ENCODE measurements around the gene EFNB2.

EFNB2 gene

DNA sequence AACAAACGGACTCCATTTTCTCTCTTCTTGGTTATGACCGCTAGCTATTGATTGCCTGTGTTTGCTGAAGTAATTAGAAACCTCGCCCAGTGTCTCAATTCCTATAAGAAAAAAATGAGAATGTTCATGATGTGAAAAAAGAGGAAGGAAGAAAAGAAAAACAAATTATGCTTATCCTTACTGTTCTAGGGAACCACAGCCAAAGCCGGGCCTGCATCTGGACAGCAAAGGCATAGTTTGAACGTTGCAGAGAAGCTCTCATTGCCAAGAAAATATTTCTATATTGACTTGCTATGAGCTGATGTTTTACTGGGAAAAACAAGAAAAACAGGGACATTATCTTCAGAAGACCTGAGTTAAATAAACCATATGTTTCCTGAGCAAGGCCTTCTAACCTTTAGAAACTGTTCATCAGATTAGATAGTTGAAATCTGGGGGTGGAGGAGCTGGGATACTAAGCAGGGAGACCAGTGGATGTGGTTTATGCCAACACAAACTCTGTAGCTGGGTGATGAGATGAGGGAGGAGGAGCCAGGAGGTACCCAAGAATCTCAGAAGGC is 55.0 kb downstream of the EFNB2 start:
- no peak for DNase-seq

DNA sequence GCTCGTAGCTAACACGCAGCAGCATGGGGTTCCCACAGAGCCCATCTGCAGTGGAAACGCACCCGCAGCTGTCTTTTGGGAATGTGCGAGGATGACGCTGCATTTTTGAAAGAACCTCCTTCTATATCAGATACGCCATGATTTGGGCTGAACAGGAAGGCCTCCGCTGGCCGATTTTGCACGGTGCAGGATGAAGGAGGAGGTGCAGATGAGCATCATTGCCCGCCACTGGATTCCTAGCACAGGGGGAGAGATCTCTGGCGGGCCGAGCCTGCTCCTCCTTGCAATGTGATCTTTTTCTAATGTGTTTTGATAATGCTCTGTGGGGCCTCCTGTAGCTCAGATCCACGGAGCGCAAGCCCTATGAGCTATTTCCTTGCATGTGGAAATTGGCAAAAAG is 55.5 kb downstream of the EFNB2 start:
- no peak for DNase-seq

DNA sequence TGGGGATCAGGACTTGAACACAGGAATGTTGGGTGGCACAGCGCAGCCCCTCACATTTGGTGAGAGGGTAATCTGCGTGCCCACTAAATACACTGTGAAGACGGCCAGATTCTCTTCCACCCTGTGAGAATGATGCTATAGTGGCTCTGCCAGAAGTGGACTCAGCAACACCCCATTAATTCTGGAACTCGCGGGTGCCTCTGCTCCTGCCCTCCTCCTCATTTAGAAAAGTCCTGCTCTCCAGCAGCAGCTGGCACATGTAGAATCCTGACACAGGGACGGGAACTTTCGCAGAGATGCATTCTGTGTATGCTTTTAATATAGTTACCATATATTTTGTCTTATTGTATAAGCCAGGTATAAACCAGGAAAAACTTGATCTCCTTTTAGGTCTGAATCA is 57.3 kb downstream of the EFNB2 start:
- no peak for DNase-seq

DNA sequence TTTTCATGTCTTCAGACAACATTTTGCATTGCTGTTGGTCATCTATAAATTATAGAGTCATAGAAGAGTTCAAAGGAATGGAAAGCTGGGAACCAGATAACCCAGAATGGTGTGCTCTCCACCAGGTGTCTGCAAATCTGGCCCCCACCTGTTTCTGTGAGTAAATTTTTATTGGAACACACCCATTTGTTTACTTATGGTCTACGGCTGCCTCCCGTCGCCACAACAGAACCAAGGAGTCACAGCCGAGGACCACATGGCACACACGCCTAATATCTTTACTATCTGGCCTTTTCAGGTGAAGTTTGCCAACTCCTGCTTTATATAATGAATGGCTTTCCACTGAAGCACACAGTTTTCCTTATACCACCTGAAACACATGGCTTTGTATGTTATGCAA is 58.2 kb downstream of the EFNB2 start:
- no peak for DNase-seq

DNA sequence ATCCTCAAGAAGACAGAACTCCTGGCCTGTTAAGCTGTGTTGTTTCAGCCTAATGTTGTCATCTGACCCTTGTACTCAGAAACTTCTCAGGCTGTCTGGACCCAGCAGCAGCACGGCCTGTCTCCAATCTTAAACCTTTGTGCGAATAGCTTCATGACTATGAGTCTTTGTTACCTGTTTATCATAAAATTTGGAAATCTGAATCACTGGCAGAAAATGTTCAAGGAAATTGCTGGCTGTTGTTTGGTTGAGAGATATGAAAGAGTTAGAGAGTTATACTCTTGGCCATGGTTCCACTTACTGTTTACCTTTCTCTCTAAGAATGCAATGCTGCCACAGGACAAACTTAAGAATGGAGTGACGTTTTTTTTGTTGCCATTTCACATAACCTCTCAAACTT is 59.6 kb downstream of the EFNB2 start:
- no peak for DNase-seq

DNA sequence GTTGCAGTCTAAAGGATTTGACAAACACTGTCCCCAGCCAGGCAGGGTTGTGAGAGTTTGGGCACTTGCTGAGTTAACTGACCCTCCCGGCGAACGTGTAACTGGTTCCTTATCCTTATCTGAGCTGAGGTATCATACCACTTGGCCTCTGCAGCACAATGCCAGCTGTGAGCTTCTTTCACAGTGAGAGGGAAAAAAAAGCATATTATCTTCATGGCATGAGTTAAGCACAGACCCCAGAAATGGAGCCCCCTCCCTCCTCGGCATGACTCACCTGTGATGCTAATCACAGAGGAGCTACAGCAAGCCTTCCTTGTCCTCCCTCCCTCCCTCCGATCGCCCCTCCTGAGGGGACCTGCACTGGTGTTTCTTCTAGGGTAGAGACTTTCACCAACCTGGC is 60.5 kb downstream of the EFNB2 start:
- no peak for DNase-seq

DNA sequence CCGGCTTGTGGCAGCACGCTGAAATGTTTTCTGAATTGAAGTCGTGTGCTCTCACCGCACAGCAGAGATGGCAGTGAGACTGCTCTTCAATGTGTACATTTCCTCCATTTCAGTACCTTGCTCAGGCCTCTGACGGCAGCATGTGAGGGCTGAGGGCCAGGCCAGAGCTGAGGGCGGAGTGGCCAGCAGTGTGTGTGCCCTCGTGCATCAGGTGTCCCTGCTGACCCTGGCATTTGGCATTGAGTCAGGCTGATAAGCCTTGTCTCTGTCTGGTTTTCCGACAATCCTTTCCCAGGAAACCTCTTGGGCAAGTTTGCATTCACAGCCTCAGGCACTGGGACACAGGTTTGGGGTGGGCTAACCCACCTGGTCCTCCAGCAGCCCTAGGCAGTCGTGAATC is 62.3 kb downstream of the EFNB2 start:
- DNase-seq = no peak

DNA sequence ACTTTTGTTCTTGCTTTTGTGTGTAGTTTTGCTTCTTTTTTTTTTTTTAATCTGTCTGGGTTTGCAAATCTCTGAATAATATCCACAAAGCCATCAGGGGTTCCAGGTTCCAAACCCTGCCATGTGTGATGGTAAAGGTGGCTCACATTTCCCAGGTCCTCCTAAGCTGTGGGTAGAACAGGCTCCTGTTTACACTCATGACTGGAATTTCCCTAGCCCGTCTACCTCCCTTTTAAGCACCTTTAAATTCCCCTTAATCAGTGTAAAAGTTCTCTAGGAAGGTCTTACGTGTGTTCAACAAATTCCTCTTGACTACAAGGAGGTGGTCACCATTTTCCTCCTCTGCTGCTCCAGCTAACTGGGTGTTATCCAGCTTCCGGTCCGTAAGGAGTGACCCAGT is 62.8 kb downstream of the EFNB2 start:
- no peak for DNase-seq

DNA sequence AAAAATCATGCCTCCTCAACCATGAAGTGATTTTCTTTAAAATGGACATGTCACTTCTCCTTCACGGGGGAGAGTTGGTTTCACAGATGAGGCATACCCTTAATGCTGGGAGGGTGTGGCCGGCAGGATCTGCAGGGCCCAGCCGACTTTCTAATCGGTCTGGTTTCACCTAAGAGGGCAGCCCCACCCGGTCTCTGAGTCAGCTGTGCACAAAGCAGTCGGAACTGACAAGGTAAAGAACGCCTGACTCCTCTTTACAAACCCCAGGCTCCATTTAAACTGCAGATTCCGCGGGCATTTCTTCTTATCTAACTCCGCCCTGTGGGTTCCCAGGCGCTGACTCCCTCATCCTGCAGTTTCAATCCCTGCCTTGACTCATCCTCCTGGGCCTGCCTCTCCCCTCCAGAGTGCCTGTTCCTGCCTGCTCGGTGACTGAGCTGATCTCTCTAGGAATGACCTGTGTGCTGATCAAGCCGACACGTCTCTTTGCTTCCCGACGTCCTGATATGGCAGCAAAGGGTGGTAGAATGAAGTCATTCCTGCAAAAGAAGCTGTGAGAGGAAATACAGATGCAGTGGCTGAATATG is 63.4 kb downstream of the EFNB2 start:
- no peak for DNase-seq

DNA sequence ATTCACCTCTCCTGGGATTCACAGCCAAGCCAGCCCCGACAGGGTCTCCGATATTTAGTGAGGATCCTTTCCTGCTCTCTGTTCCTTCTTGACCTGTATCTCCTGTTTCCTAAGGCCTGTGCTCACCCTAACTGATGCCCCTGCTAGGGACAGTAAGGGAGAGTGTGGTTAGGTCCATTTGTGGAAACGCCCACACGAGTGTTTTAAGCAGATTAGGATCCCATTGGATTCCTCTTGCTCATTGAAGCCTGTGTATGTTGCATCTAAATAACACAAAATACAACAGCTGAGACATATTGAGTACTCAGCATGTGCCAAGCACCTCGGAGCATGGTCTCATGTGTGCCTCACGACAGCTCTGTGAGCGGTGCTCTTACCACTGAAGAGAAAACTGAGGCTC is 64.9 kb downstream of the EFNB2 start:
- no peak for DNase-seq

DNA sequence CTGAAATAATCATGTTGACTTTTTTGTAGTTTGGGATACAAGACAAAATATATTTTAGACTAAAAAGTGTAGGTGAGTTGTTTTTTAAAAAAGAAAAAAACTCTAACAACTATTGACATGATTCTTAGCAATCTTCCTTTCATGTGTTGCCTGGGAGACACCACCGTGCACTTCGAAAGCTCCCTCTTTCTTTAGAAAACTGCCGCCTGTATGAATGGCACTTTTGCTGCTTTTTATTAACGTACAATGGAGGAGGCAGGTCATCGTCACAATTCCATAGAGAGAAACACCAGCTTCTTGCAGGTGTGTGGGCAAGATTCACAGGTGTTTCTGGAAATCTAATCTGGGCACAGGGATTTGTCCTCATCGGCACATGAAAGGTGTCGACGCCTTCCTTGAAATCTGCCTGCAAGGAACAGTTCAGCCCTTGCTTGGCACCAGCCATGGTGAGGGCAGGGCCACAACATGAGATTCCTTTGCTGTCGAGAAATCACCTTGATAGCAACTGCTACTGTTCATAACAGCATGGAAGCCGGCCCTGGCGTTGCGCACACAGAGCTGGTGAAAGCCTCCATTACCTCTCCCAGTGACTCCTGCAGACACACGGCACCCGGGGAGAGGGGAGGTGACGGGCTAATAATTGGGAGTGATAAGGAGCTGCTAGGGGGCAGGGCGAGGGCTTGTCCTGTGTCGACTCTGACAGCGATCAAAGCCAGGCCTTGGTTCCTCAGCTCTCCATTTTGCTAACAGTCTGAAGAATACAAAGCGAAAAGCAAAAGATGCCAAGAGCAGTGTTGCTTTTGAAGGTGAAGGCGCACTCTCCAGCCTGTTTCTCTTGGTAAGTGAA is 66.5 kb downstream of the EFNB2 start:
- DNase-seq = no peak

DNA sequence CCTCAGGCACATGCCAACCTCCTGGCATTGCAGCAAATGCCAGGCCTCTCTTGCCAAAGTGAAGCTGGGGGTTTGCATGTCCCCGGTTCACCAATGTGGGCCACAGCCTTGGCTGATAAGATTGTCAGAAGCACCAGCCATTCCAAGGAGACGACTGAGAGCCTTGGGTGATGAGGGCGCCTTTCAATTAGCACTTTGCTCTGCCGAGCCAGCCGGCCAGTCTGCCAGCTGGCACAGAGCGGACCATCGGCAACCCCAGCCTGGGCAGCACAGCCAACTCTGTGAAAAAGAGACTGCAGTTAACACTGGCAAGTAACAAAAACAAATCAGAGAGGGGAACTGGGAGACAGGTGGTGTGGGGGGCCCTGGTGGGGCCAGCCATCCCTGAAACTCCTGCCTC is 67.3 kb downstream of the EFNB2 start:
- DNase-seq = no peak

DNA sequence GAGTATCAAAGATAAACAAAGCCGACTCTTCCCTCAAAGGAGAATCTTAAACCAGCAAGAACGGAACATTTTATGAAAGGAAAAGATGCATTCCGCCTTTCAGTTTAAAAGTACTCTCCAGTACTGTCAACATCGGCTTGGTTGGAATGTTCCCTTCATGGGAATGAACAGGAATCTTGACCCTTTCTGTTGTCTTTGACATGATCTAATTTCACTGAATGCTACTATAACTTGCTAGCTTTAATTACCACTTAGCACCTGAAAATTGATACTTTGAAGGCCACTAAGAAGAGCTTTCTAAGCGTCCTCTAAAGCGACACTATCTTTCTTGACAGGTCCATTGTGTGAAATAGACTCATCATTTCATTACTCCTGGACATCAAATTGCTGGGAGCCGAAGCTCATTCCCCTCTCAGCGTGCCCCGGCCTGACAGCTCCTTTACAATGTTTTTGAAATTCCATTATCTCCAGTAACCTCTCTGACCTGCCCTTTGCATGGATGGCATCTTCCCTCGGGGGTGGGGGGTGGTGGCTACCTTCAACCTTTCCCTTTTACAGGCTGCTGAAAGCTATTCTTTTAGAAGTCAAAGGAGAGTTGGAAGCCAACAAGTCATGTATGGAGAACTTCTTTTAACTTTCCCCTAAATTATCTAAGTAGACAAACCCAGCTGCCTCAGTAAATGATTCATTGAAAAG is 67.9 kb downstream of the EFNB2 start:
- DNase-seq = no peak

DNA sequence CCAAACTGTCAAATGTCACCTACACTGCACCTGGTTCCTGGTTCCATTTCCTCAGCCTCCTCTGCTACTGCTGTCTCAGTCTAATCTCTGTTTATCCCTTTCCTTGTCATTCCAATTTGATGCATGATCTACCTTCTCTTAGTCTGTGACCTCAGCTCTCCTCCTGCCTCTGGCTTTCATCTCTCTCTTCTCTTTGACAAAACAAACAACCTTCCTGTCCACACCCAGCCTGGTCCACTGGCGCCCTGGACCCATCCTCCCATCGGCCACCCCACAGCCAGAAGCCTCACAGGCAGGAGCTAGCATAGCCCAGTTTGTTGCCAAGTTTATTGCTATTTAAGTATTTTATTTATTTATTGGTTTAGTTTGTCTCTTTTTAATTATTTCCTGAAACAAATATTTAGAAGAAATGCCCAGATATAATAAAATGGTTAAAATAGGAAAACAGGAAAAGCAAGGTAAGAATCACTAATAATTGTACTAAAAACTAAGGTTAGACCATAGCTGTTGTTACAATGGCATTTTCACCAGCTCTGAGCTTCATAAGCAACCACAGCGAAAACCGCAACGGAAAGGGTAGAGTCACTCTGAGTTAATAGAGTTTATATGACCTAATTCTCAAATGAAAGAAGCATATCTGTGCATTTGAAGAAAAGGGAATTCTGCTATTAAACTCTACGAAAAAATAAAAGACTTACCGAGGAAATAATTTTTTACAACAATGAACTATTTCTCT is 68.6 kb downstream of the EFNB2 start:
- no peak for DNase-seq

DNA sequence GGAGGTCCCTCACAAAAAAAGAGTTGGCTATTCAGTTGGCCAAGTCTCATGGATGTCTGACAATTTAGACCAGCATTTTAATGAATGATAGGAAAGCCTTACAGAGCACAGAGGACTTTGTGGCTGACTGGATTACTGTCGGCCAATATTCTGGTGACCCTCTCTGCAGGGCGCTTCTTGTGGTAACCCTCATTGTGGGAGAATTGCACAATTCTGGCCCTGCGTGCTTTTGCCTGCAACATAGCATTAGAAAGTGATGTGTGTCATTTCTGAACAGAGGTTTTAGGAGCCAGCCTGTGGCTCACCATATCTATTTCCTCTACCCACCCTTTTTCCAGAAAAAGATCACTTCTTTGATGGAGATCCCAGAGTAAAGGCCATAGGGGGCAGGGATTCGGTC is 71.4 kb downstream of the EFNB2 start:
- no peak for DNase-seq

DNA sequence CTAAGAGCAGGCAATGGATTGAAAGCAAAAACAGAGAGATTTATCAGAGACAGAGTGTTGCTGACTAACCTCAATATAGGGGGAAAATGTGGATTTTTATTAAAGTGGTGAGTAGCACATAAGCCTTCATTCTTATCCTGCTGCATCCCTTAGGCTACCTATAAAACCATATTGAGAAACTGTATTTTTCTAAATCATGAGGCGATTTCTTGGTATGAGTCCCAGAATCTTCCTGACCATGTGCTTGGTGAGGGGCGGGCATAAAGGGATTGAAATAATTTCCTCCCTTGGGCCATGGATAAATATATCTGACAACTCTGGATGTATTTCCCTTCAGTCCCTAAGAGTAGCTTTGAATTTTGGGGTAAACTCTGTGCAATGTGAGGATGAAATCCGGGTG is 72.8 kb downstream of the EFNB2 start:
- no peak for DNase-seq

DNA sequence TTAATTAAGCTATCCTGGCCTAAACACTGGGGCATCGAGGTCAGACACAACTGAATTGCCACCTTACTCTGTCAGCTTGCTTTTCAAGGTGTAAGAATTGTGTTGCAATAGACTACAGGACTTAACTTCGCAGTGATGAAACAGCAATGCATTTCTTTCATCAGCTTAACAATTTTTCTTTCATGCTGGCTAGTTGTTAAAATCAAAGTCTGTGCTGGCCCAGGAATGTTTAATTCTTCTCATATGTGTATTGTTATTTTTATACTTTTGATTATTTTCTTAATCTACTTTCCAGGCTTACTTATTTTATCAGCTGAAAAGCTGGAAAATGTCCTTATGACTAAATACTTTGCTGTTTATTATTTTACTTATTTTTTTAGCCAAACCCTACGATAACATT is 79.7 kb downstream of the EFNB2 start:
- no peak for DNase-seq

DNA sequence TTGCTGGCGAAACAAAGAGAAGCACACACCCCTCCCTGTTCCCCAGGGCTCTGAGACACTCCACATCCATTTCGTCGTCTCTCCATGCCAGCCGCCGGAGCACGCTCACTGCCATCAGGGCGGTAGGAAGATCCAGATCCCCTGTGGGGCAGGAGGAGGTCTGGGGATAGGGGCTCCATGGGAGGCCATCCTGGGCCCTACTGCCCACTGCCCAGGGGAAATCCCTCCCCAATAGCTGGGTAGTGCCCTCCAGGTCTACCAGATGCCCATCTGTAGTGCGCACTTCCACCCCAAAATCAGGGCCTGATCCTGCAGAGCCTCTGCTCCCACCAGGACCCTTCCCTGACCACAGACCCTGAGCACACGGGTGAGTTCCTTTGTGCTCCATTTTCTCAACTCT is 80.3 kb downstream of the EFNB2 start:
- no peak for DNase-seq

DNA sequence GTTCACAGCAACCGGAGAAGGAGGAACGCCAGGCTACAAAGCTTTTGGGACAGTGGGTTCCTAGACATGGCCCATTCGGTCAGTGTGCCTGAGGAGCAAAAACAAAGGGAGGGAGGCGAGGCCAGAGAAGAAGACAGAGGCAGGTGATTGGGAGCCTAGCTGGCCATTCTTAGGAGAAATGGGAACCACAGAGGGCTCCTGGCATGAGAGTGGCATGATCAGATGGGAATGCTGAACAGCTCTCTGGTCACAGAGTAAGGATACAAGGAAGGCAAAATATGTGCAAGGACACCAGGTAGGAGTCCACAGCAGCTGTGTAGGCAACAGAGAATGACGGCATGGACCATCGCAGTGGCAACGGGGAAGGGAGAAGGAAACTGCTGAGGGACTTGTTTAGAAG is 82.4 kb downstream of the EFNB2 start:
- no peak for DNase-seq

DNA sequence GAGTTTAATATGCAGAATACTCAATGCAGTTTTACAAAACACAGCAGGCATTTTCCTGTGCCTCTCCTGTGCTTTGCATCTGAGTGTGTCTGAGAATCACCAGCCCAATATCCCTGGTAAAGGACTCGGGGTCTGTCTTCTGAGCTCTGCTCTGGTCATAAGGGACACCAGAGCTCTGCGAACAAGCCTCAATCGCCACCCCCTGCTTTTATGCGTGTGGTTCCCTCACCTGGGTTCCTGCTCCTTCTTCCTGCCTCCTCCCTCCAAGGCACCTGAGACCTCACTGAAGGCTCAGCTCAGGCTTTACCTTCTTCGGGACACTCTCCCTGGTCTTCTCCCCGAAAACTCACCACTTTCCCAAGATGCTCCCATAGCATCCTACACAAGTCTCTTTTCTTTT is 84.5 kb downstream of the EFNB2 start:
- no peak for DNase-seq

DNA sequence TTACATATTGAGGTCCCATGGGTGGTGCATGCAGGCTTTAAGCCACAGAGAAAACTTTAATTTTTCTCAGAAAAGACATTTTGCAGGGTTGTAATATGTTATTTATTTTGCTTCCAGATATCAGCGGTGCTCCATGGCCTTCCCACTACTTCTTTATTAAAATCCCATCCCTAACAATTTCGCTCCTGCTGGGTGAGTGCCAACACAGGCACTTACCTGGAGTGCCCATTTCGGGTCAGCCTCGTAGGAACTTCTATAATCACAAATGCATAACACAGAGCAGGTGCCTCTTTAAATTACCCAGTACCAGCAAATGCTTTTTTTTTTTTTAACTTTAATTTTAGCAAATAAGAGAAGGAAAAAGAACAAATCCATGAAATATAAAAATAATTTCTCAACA is 86.4 kb downstream of the EFNB2 start:
- no peak for DNase-seq

DNA sequence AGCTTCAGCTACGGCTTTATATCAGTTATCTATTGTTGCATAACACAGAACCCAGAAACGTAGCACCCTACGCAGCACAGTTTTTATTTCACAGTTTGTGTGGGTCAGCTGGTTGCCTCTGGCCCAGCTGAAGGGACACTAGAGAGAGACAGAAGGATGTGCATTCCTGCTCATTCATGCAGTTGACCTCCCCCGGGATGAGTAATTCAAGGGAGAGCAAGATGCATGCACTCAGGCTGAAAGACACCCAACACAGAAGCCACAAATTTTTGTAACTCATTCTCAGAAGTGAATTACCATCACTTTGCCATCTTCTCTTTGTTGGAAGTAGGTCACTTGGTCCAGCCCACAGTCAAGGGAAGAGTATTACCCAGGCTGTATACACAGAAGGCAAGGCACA is 89.5 kb downstream of the EFNB2 start:
- no peak for DNase-seq

DNA sequence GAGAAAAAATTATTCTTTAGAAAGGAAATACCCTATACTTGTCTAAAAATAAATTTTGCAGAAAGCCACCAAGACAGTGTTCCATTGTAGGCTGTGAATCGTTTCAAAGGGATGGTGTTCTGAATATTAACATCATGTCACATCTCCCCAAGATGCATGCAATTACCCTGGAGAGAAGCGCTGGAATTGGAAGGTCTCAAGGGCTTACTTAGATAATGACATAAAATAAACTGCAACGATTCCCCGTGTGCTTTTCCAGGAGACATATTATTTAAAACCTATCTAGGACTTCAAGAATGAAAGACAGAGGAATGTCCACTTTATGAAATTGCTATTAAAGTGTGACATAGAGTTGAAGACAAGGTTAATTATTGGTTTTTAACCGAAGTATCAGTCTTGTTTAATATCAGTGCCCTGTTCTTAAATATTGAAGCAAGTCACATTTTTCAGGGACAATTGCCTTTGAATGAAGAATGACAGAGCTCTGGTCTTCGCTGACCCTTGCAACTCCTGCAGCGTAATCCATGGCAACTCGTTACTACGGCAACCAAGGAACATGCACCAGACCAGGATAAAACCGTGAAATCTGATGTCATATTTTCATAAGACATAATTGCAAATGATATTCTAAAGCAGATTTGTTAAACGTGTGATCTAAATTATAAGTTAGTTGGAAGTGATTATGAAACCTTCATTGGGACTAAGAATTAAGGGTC is 91.7 kb downstream of the EFNB2 start:
- DNase-seq = no peak
